IMR-90 (cell line): ENCODE data around the gene B4GALT5. TPM values are rescaled to one million over a fixed set of nuclear protein-coding genes. Genes with fewer than 3 reads are reported as not detected.

ENCODE experiments used
- ATAC-seq: fragments of 200-7000 bp; cut with Tn5 transposase; 2 replicates; pipeline ENCODE4 v1.9.1; 2020; ENCODE audit warnings: low read depth, mild to moderate bottlenecking, moderate library complexity
- BruUV-seq: library from RNA; stranded (reverse); fragments of 400-500 nt; replicated peaks from 2 replicates; lab custom pipeline; 2021; lab: Mats Ljungman, UMichigan
- CTCF ChIA-PET: fragments of 300-600 bp; formaldehyde crosslinking; extraction: SDS; loops from one replicate; lab custom pipeline; 2021; ENCODE audit warnings: antibody characterized with exemption; lab: Yijun Ruan, JAX
- POLR2A ChIA-PET: fragments of 300-600 bp; sonication (Branson Sonifier 250); formaldehyde crosslinking; loops from one replicate; lab custom pipeline; 2022; ENCODE audit warnings: antibody characterized with exemption; ENCODE audit not compliant: unreplicated experiment; lab: Charles Lee
- DNase-seq: peaks from one replicate; pipeline ENCODE4 v3.0.0; 2013
- H2AFZ ChIP-seq: replicated peaks from 2 replicates; pipeline ENCODE3; 2013; ENCODE audit warnings: low read length, mild to moderate bottlenecking; ENCODE audit not compliant: poor library complexity
- H2AK5ac ChIP-seq: 2 replicates; pipeline ENCODE4 v1.6.1; 2013; ENCODE audit warnings: low read depth, low read length, inconsistent platforms
- H2AK9ac ChIP-seq: replicated peaks from 2 replicates; pipeline ENCODE3; 2013; ENCODE audit warnings: mild to moderate bottlenecking, low read depth, low read length, moderate library complexity; ENCODE audit not compliant: poor library complexity
- H2BK120ac ChIP-seq: 2 replicates; pipeline ENCODE4 v1.6.1; 2013; ENCODE audit warnings: low read depth, low read length, inconsistent platforms
- H2BK15ac ChIP-seq: 3 replicates; pipeline ENCODE4 v1.6.1; 2013; ENCODE audit warnings: low read depth, low read length, inconsistent platforms
- H2BK20ac ChIP-seq: 2 replicates; pipeline ENCODE4 v1.6.1; 2013; ENCODE audit warnings: low read depth, mild to moderate bottlenecking, inconsistent platforms, low read length, moderate library complexity
- H2BK5ac ChIP-seq: 2 replicates; pipeline ENCODE4 v1.6.1; 2013; ENCODE audit warnings: mild to moderate bottlenecking, low read depth, low read length, inconsistent platforms; ENCODE audit not compliant: poor library complexity, severe bottlenecking
- H3K14ac ChIP-seq: replicated peaks from 2 replicates; pipeline ENCODE4 v1.6.1; 2013; ENCODE audit warnings: low read depth, low read length, inconsistent platforms
- H3K18ac ChIP-seq: 2 replicates; pipeline ENCODE4 v1.6.1; 2013; ENCODE audit warnings: low read depth, low read length, control low read depth
- H3K23ac ChIP-seq: 2 replicates; pipeline ENCODE4 v1.6.1; 2013; ENCODE audit warnings: low read depth, low read length, inconsistent platforms
- H3K27ac ChIP-seq: 2 replicates; pipeline ENCODE4 v1.5.1; 2013; ENCODE audit warnings: mild to moderate bottlenecking, control low read depth, low read length; ENCODE audit not compliant: insufficient read depth
- H3K27me3 ChIP-seq: 2 replicates; pipeline ENCODE4 v1.6.1; 2013; ENCODE audit warnings: low read length; ENCODE audit not compliant: control insufficient read depth, insufficient read depth
- H3K36me3 ChIP-seq: 2 replicates; pipeline ENCODE4 v1.6.1; 2013; ENCODE audit warnings: low read length, mixed read lengths; ENCODE audit not compliant: control insufficient read depth, insufficient read depth
- H3K4ac ChIP-seq: 2 replicates; pipeline ENCODE4 v1.6.1; 2013; ENCODE audit warnings: low read depth, low read length, inconsistent platforms
- H3K4me1 ChIP-seq: 2 replicates; pipeline ENCODE4 v1.6.1; 2013; ENCODE audit warnings: low read length, mixed read lengths; ENCODE audit not compliant: control insufficient read depth, insufficient read depth
- H3K4me2 ChIP-seq: 2 replicates; pipeline ENCODE4 v1.6.1; 2013; ENCODE audit warnings: low read depth, mild to moderate bottlenecking, control low read depth, low read length, moderate library complexity
- H3K4me3 ChIP-seq: 2 replicates; pipeline ENCODE4 v1.5.1; 2013; ENCODE audit warnings: low read depth, mild to moderate bottlenecking, control low read depth, low read length, moderate library complexity; ENCODE audit not compliant: insufficient read depth
- H3K56ac ChIP-seq: 2 replicates; pipeline ENCODE4 v1.6.1; 2013; ENCODE audit warnings: low read length, inconsistent platforms; ENCODE audit not compliant: insufficient read depth; ENCODE audit errors: extremely low read depth
- H3K79me1 ChIP-seq, 2 experiments: 2 replicates each; pipeline ENCODE4 v1.6.1; 2013; ENCODE audit warnings: low read length in 2 of 2, inconsistent platforms in 1 of 2, low read depth in 1 of 2
- H3K9ac ChIP-seq: 2 replicates; pipeline ENCODE4 v1.6.1; 2013; ENCODE audit warnings: low read depth, low read length, control low read depth
- H3K9me1 ChIP-seq: 2 replicates; pipeline ENCODE4 v1.6.1; 2013; ENCODE audit warnings: low read length, inconsistent platforms; ENCODE audit not compliant: insufficient read depth
- H3K9me3 ChIP-seq: 2 replicates; pipeline ENCODE4 v1.6.1; 2013; ENCODE audit warnings: low read length; ENCODE audit not compliant: control insufficient read depth, insufficient read depth
- H4K20me1 ChIP-seq: 2 replicates; pipeline ENCODE4 v1.6.1; 2013; ENCODE audit warnings: low read length, inconsistent platforms; ENCODE audit not compliant: insufficient read depth
- H4K5ac ChIP-seq: 2 replicates; pipeline ENCODE4 v1.6.1; 2013; ENCODE audit warnings: mild to moderate bottlenecking, low read depth, low read length, control low read depth
- H4K8ac ChIP-seq, 2 experiments: 2 replicates each; pipeline ENCODE4 v1.6.1; 2013; ENCODE audit warnings: low read depth in 2 of 2, low read length in 2 of 2, control low read depth in 1 of 2, inconsistent platforms in 1 of 2
- H4K91ac ChIP-seq: 2 replicates; pipeline ENCODE4 v1.6.1; 2013; ENCODE audit warnings: low read depth, low read length, inconsistent platforms; ENCODE audit not compliant: insufficient read depth
- FOS ChIP-seq: fragments of 150-350 bp; IDR thresholded peaks from 2 replicates; pipeline ENCODE4 v1.6.1; 2016; ENCODE audit warnings: low read depth, low read length
- MAFK ChIP-seq: IDR thresholded peaks from 2 replicates; pipeline ENCODE4 v1.6.1; 2012; ENCODE audit warnings: low read depth, low read length, improper control_type of control experiment
- NFE2L2 ChIP-seq: fragments of 150-350 bp; IDR thresholded peaks from 2 replicates; pipeline ENCODE4 v1.6.1; 2016; ENCODE audit warnings: low read depth, mild to moderate bottlenecking, low read length
- POLR2A ChIP-seq: IDR thresholded peaks from 2 replicates; pipeline ENCODE4 v1.6.1; 2012; ENCODE audit warnings: mild to moderate bottlenecking, low read depth, low read length
- RAD21 ChIP-seq: IDR thresholded peaks from 2 replicates; pipeline ENCODE4 v1.6.1; 2012; ENCODE audit warnings: low read length, improper control_type of control experiment
- RFX5 ChIP-seq: IDR thresholded peaks from 2 replicates; pipeline ENCODE4 v1.8.0; 2012; ENCODE audit warnings: low read depth, mild to moderate bottlenecking, low read length, moderate library complexity
- SMC3 ChIP-seq: fragments of 150-350 bp; IDR thresholded peaks from 2 replicates; pipeline ENCODE4 v1.6.1; 2016; ENCODE audit warnings: low read depth, mild to moderate bottlenecking, antibody characterized with exemption, low read length, moderate library complexity
- USF2 ChIP-seq: fragments of 150-350 bp; IDR thresholded peaks from 2 replicates; pipeline ENCODE4 v1.6.1; 2017; ENCODE audit warnings: mild to moderate bottlenecking, antibody characterized with exemption, low read length, low read depth
- WGBS, 2 experiments: methylation state at CpG; one replicate each; pipeline versions ENCODE4 v1.1.5 to v1.1.7; 2013; ENCODE audit warnings: missing lambda C conversion rate in 2 of 2; ENCODE audit not compliant: insufficient read length in 1 of 2; ENCODE audit errors: extremely low coverage in 2 of 2; 5-methylcytosine and 5-hydroxymethylcytosine counted together
- dilution Hi-C: fragments of 300-500 bp; cut with HindIII; formaldehyde crosslinking; loops from one replicate; pipeline ENCODE4 v1.14.3; 2018; ENCODE audit warnings: low sequenced_read_pairs; ENCODE audit not compliant: unreplicated experiment
- in situ Hi-C: fragments of 300-500 bp; cut with MboI; formaldehyde crosslinking; loops from 3 replicates; pipeline ENCODE4 v1.14.3; 2019; ENCODE audit warnings: low sequenced_read_pairs, inconsistent platforms, mixed read lengths
- intact Hi-C: fragments of 100-400 bp; cut with micrococcal nuclease; formaldehyde crosslinking; loops from 2 replicates; pipeline ENCODE4 v1.10.0; 2022
- polyA plus RNA-seq, 3 experiments: library from polyadenylated mRNA; depleted of rRNA; stranded (reverse); fragments of >200 nt; gene quantifications; 2 replicates each; pipeline ENCODE4 v1.2.3, GENCODE V29; 2012; ENCODE audit warnings: low replicate concordance in 1 of 3
- total RNA-seq: library from RNA; depleted of rRNA; stranded (reverse); fragments of >200 nt; gene quantifications from 2 replicates; pipeline ENCODE4 v1.2.3, GENCODE V29; 2012
- TF ChIP-seq, protein P1 (sequence below): conservative IDR thresholded peaks from 2 replicates; pipeline ENCODE4 v1.5.1; 2012; ENCODE audit warnings: mild to moderate bottlenecking, low read depth, low read length, improper control_type of control experiment

Gene B4GALT5
- total and polyA plus RNA-seq, 2 of the 4 experiments (the other 2 are of a cell fraction) = 11.3 to 20.4 TPM

DNA sequence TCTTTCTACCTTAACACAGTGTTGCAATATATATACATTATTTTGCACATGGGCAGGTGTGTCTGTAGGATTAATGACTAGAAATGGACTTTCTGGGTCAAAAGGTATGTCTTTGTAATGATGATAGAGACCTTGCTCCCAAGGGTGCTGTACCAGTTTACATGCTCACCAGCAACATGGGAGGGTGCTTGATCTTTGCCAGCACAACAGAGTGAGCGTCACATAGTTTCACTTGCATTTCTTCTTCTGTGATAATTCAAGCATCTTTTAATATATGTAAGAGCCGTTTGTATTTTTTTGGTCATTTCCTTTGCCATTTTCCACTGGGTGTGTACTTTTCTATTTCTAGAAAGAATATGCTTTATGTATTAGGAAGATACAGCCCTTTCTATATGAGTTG lies 23.6 kb upstream of the B4GALT5 start:
- no peak overlapping the region for H2BK5ac ChIP-seq
- H2AK5ac ChIP-seq = no peak overlapping the region
- dilution Hi-C loops = no loop called here
- ChIA-PET POLR2A (no interaction called here), CTCF (no interaction called here)
- TF ChIP-seq, protein P1, sequence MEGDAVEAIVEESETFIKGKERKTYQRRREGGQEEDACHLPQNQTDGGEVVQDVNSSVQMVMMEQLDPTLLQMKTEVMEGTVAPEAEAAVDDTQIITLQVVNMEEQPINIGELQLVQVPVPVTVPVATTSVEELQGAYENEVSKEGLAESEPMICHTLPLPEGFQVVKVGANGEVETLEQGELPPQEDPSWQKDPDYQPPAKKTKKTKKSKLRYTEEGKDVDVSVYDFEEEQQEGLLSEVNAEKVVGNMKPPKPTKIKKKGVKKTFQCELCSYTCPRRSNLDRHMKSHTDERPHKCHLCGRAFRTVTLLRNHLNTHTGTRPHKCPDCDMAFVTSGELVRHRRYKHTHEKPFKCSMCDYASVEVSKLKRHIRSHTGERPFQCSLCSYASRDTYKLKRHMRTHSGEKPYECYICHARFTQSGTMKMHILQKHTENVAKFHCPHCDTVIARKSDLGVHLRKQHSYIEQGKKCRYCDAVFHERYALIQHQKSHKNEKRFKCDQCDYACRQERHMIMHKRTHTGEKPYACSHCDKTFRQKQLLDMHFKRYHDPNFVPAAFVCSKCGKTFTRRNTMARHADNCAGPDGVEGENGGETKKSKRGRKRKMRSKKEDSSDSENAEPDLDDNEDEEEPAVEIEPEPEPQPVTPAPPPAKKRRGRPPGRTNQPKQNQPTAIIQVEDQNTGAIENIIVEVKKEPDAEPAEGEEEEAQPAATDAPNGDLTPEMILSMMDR = no peak
- no peak for TF ChIP-seq RAD21
- no peak for TF ChIP-seq FOS
- TF ChIP-seq MAFK = no peak
- no peak for TF ChIP-seq NFE2L2
- TF ChIP-seq RFX5 = no peak
- TF ChIP-seq SMC3 = no peak
- no peak for TF ChIP-seq POLR2A
- no peak for TF ChIP-seq USF2
- H4K8ac ChIP-seq = no peak overlapping the region
- no peak overlapping the region for H3K4me2 ChIP-seq
- no peaks in the 10 kb centered on the region for H3K9me3 ChIP-seq
- H3K9me1 ChIP-seq = no peaks in the 10 kb centered on the region
- H3K27me3 ChIP-seq = peaks cover 11% of the 10 kb centered on the region
- H2BK20ac ChIP-seq = no peak overlapping the region
- DNase-seq = no peak
- no peak overlapping the region for H3K14ac ChIP-seq
- H4K91ac ChIP-seq = no peak overlapping the region
- no peak overlapping the region for H3K9ac ChIP-seq
- H3K18ac ChIP-seq = no peak overlapping the region
- no peak overlapping the region for H2BK120ac ChIP-seq
- no peak overlapping the region for H4K5ac ChIP-seq
- ATAC-seq = no peak
- H3K4me1 ChIP-seq = no peaks in the 10 kb centered on the region
- WGBS, 2 experiments = no CpG with 5 or more reads among the region's 2 CpGs
- no peak overlapping the region for H3K56ac ChIP-seq
- H3K79me1 ChIP-seq = no peaks in the 10 kb centered on the region
- H3K4ac ChIP-seq = no peak overlapping the region
- H3K27ac ChIP-seq = no peak overlapping the region
- no peak overlapping the region for H2BK15ac ChIP-seq
- no peak overlapping the region for H3K4me3 ChIP-seq
- H3K36me3 ChIP-seq = no peaks in the 10 kb centered on the region
- H2AFZ ChIP-seq = no peak overlapping the region
- in situ Hi-C loops = no loop called here
- BruUV-seq = no TSS peak
- no peak overlapping the region for H3K23ac ChIP-seq
- intact Hi-C loops = no loop called here
- H2AK9ac ChIP-seq = no peak overlapping the region
- H4K20me1 ChIP-seq = no peaks in the 10 kb centered on the region
